HL-60/S4 treated with retinoic acid at 250 ng/mL for 4 days and 3 days (cell line): ENCODE data around the gene E2F2.
"Not testable (repeated sequence)": the region's sequence is repeated elsewhere in the genome, so short reads cannot be mapped to it uniquely, and the experiment has no call there.

ENCODE experiments used
- in situ Hi-C: fragments of 300-500 bp; cut with MboI; formaldehyde crosslinking; loops from 2 replicates; pipeline ENCODE4 v1.7.0; 2022; ENCODE audit warnings: low sequenced_read_pairs

Gene E2F2

GRCh38 chr1:23526329-23527041 lies 4.5 kb downstream of the E2F2 start:
- in situ Hi-C loops = no loop called here

- in situ Hi-C loops = no loop called here
Measured at GRCh38 chr1:23525558-23526250, 5.3 kb downstream of the E2F2 start.

GRCh38 chr1:23524716-23525401 lies 6.2 kb downstream of the E2F2 start:
- in situ Hi-C loops = no loop called here

DNA sequence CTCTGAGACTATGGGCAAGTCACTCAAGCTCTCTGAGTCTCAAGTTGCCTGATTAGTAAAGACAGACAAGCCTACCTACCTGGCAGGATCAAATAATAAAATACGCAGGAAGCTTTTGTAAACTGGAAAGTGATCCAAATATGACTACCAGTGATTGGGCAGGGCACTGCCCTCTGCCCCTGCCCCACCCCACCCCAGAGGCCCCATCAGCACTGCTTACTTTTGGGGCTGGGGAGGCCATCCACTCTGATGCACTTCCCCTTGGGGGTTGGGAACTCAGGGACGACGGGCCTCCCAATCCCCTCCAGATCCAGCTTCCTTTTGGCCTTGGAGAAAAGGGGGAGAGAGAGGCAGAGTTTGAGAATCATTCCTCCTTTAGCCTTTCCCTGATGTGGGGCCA lies 6.9 kb downstream of the E2F2 start:
- in situ Hi-C loops = no loop called here

- in situ Hi-C loops = no loop called here
Measured at GRCh38 chr1:23522244-23522982, 8.6 kb downstream of the E2F2 start.

GRCh38 chr1:23521588-23521987 lies 9.4 kb downstream of the E2F2 start:
- in situ Hi-C loops = no loop called here

DNA sequence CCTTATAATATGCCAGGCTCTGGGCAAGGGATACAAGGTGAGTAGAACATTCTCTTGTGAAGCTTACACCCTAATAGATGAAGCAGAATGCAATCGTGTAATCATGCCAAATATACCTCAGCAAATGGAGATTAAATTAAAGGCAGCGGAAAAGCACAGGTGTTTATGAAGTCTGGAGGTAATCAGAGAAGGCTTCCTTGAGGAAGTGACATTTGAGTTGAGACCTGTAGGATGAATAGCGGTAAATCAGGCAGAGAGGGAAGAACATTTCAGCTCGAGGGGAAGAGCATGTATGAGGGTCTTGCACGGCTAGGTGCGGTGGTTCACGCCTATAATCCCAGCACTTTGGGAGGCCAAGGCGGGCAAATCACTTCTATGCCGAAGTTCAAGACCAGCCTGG lies 13.5 kb downstream of the E2F2 start:
- in situ Hi-C loops = no loop called here

- in situ Hi-C loops = no loop called here
Measured at GRCh38 chr1:23515905-23516304, 15.1 kb downstream of the E2F2 start.

- in situ Hi-C loops = no loop called here
Measured at GRCh38 chr1:23514111-23514679, 16.8 kb downstream of the E2F2 start.

GRCh38 chr1:23509896-23510295 lies 21.1 kb downstream of the E2F2 start:
- in situ Hi-C loops = no loop called here

GRCh38 chr1:23506376-23507107 lies 24.5 kb downstream of the E2F2 start:
- in situ Hi-C loops = no loop called here

DNA sequence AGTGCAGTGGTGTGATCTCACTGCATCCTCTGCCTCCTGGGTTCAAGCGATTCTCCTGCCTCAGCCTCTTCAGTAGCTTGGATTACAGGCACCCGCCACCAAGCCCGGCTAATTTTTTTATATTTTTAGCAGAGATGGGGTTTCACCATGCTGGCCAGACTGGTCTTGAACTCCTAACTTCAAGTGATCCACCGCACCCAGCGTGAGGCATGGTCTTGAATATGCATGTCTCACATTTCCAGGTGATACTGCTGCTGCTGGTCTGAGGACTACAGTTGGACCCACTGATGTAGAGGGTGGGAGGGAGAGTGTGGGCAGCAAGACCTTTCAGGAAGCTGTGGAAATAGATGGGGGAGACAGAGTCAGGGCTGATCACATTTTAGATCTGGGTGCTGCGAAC lies 25.2 kb downstream of the E2F2 start:
- in situ Hi-C loops = no loop called here

DNA sequence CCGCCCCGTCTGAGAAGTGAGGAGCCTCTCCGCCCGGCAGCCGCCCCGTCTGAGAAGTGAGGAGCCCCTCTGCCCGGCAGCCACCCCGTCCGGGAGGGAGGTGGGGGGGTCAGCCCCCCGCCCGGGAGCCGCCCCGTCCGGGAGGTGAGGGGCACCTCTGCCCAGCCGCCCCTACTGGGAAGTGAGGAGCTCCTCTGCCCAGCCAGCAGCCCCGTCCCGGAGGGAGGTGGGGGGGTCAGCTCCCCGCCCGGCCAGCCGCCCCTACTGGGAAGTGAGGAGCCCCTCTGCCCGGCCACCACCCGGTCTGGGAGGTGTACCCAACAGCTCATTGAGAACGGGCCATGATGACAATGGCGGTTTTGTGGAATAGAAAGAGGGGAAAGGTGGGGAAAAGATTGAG lies 26.9 kb downstream of the E2F2 start:
- in situ Hi-C loops = not testable (repeated sequence)

GRCh38 chr1:23502951-23503350 lies 28.1 kb downstream of the E2F2 start:
- in situ Hi-C loops = no loop called here

DNA sequence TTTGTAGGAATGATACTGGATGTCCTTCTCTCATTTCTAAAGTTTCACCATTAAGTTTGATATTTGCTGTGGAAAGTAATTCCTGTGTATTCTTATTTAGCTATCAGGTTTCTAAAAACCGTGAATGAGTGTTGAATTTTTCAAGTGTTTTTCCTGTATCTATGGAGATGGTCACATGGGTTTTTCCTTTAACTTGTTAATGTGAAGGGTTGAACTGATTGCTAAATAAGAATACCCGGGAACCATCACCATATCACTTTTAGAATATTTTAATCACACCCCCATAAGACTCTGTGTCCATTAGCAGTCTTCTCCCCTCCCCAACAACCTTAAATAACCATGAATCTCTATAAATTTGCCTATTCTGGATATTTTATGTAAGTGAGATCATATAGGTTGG lies 30.6 kb downstream of the E2F2 start:
- in situ Hi-C loops = no loop called here

DNA sequence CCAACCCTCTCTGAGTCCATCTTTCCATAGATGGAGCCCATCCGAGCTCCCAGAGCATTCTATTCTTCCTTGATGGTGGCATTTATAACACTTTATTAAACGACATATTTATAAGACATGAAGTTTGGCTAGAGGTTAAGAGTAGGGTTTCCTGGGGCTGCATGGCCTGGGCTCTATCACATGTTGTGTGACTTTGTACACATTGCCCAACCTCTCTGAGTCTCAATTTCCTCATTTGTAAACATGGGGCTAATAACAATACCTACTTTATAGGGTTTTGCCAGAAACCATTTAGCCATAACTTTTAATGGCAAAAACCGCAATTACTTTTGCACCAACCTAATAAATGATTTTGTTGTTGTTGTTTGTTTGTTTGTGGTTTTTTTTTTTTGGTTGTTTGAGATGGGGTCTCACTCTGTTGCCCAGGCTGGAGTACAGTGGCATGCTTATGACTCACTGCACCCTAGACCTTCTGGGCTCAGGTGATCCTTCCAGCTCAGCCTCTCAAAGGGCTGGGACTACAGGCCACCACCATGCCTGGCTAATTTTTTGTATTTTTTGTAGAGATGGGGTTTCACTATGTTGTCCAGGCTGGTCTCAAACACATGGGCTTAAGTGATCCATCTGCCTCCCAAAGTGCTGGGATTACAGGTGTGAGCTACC lies 33.1 kb downstream of the E2F2 start:
- in situ Hi-C loops = no loop called here

DNA sequence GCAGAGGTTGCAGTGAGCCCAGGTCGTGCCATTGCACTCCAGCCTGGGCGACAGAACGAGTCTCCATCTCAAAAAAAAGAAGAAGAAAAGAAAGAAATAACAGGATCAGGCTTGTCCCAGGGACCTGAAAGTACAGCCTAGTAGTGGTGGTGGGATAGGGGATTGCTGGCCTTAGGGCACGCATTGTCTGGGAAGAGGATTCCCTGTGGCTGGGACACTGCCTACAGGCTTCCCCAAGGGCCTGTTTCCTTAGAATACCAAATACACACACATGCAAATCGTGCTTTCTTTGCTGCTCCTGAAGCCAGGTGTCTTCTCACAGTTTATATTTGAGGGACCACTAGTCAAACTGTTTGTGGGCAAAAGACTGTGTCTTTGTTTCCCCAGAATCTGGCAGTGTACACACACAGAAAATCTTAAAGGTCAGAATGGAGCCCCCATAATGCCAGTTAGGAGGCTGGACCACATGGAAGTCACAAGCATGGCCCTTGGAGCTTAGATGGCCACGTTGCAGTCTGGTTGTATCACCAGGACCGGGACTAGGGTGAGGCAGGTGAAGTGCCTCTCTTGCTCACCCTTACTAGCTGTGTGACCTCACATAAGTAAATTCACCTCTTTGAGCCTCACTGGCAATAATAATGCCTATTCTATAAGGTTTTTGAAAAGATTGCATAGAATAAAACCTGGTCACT lies 34.4 kb downstream of the E2F2 start:
- in situ Hi-C loops = no loop called here

DNA sequence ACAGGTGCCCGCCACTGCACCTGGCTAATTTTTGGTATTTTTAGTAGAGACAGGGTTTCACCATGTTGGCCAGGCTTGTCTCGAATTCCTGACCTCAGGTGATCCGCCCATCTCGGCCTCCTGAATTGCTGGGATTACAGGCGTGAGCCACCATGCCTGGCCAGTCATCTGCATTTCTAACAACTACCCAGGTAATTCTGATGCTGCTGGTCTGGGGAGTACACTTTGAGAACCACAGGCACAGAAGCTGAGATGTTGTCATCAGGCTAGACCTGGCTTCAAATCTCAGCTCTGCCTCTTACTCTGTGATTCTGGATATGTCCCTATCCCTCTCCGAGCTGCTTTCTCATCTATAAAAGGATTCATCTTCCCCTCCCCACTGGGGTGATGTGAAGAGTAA lies 36.2 kb downstream of the E2F2 start:
- in situ Hi-C loops = not testable (repeated sequence)

- in situ Hi-C loops = not testable (repeated sequence)
Measured at GRCh38 chr1:23492776-23493175, 38.3 kb downstream of the E2F2 start.
